HG03354 (cell line): ENCODE results near the gene EIF4G3.
"Not testable (repeated sequence)": the region's sequence is repeated elsewhere in the genome, so short reads cannot be mapped to it uniquely, and the experiment has no call there.

Experiments used
- ATAC-seq: cut with Tn5 transposase; IDR thresholded peaks from one replicate; pipeline ENCODE4 v1.9.1; 2021; ENCODE audit warnings: mild to moderate bottlenecking; ENCODE audit not compliant: unreplicated experiment, poor library complexity, severe bottlenecking

The EIF4G3 gene

GRCh38 chr1:20865001-20865400, 311.7 kb downstream of the EIF4G3 start:
- no peak for ATAC-seq

- ATAC-seq: no peak
These were observed 322.2 kb downstream of the EIF4G3 start for GRCh38 chr1:20854529-20854928.

GRCh38 chr1:20851791-20852190, 324.9 kb downstream of the EIF4G3 start:
- not testable (repeated sequence) for ATAC-seq

- ATAC-seq: no peak
These were observed 326.7 kb downstream of the EIF4G3 start for GRCh38 chr1:20850021-20850420.

GRCh38 chr1:20849100-20849499, 327.6 kb downstream of the EIF4G3 start:
- no peak for ATAC-seq

- no peak for ATAC-seq
These were observed 328.5 kb downstream of the EIF4G3 start for GRCh38 chr1:20848162-20848561.

- no peak for ATAC-seq
These were observed 329.1 kb downstream of the EIF4G3 start for GRCh38 chr1:20847611-20848080.

GRCh38 chr1:20846461-20847374, 330.0 kb downstream of the EIF4G3 start:
- no peak for ATAC-seq

- ATAC-seq: no peak
These were observed 336.0 kb downstream of the EIF4G3 start for GRCh38 chr1:20840731-20841130.

GRCh38 chr1:20837554-20838192, 339.0 kb downstream of the EIF4G3 start:
- no peak for ATAC-seq

- no peak for ATAC-seq
These were observed 340.5 kb downstream of the EIF4G3 start for GRCh38 chr1:20836230-20836629.

GRCh38 chr1:20834780-20835179, 341.9 kb downstream of the EIF4G3 start:
- no peak for ATAC-seq

- no peak for ATAC-seq
These were observed 342.5 kb downstream of the EIF4G3 start for GRCh38 chr1:20834192-20834591.

- ATAC-seq: no peak
These were observed 346.3 kb downstream of the EIF4G3 start for GRCh38 chr1:20830378-20830777.

GRCh38 chr1:20829946-20830345, 346.8 kb downstream of the EIF4G3 start:
- no peak for ATAC-seq

- ATAC-seq: no peak
These were observed 347.2 kb downstream of the EIF4G3 start for GRCh38 chr1:20829531-20829930.

GRCh38 chr1:20823845-20824244, 352.9 kb downstream of the EIF4G3 start:
- ATAC-seq: no peak

GRCh38 chr1:20821466-20821865, 355.2 kb downstream of the EIF4G3 start:
- ATAC-seq: no peak

- no peak for ATAC-seq
These were observed 356.9 kb downstream of the EIF4G3 start for GRCh38 chr1:20819818-20820217.

- no peak for ATAC-seq
These were observed 362.2 kb downstream of the EIF4G3 start for GRCh38 chr1:20814534-20814871.

- no peak for ATAC-seq
These were observed 364.8 kb downstream of the EIF4G3 start for GRCh38 chr1:20811916-20812315.
